D721Med (cell line): ENCODE data around the gene HLA-DQA2.
"Not testable (repeated sequence)": the region's sequence is repeated elsewhere in the genome, so short reads cannot be mapped to it uniquely, and the experiment has no call there.

Source experiments
- DNase-seq: peaks from one replicate; pipeline ENCODE4 v3.0.0; 2011; ENCODE audit warnings: low spot score; ENCODE audit not compliant: insufficient read length
- FAIRE-seq: peaks from 2 replicates; lab custom pipeline; 2011; peaks lifted over from hg19 to GRCh38; lab: Jason Lieb, UNC
- CTCF ChIP-seq: IDR thresholded peaks from 2 replicates; pipeline ENCODE4 v1.5.1; 2012; ENCODE audit warnings: mild to moderate bottlenecking, control low read depth; ENCODE audit not compliant: insufficient read depth; ENCODE audit errors: missing control alignments

HLA-DQA2 gene

GRCh38 chr6:32775071-32775470 lies 33.9 kb downstream of the HLA-DQA2 start:
- DNase-seq, result no peak
- FAIRE-seq, result no peak
- TF ChIP-seq CTCF, result no peak

DNA sequence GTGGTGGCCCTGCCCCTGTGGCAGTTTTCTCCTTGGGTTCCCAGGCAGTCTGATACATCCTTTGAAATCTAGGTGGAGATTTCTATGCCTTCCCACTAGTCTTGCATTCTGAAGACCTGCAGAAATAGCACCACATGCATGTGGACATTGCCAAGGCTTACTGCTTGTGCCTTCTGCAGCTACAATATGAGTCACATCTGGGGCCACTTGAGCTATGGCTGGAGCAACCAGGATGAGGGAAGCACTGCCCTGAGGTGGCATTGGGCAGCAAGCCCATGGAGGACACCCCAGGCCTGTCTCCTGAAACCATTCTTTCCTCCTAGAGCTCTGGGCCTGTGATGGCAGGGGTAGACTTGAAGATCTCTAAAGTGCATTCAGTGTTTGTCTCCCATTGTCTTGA lies 37.8 kb downstream of the HLA-DQA2 start:
- DNase-seq (no peak), FAIRE-seq (no peak)
- no peak for TF ChIP-seq CTCF

GRCh38 chr6:32782923-32783322 lies 41.7 kb downstream of the HLA-DQA2 start:
- FAIRE-seq, DNase-seq: not testable (repeated sequence)

- FAIRE-seq (no peak), DNase-seq (no peak)
- peak; percentile 63 for TF ChIP-seq CTCF
These were observed 44.8 kb downstream of the HLA-DQA2 start for GRCh38 chr6:32785781-32786533.

DNA sequence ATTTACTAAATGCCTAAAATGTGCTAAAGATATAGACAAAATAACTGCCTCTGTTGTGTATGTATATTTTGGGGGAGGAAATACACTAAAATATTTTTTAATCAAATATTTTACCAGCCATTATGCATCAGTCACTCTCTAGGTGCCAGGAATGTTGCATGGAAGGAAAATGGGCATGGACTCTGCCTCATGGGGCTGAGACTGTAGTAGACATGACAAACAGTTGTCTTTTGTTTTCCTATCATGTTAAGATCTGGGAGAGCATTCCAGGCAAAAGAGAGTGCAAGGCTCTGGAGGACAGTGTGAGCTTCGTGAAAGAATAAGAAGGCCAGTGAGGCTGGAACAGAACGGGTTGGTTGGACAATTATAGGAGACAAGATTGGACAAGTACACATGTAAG lies 49.1 kb downstream of the HLA-DQA2 start:
- no peak for TF ChIP-seq CTCF
- DNase-seq, result no peak
- no peak for FAIRE-seq

- no peak for FAIRE-seq
- TF ChIP-seq CTCF, result no peak
- DNase-seq, result no peak
These were observed 51.8 kb downstream of the HLA-DQA2 start for GRCh38 chr6:32792901-32793435.

DNA sequence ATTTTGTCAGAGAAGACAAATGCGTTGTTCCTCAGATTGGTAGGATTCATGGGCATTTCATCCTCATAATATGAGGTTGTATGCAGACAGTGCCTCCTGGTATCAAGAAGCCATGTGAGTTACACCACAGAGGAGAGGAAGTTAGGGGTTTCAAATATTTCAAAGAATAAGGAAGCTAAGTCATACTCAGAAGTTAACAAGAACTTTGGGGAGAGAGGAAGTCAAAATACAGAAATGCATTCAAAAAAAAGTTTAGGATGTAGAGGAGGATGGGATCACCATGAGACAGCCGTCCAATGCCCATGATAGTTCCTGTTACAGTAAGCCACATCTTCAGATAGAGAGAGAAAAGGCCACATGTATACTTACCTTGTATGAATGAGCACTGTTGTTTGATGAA lies 53.3 kb downstream of the HLA-DQA2 start:
- no peak for TF ChIP-seq CTCF
- DNase-seq (no peak), FAIRE-seq (no peak)
